ENCODE results near the gene PRDM15. TPM values are rescaled to one million over a fixed set of nuclear protein-coding genes. Genes with fewer than 3 reads are reported as not detected.
A peak's percentile ranks its signal among the peaks of the same experiment; 100 is the strongest.
"Not testable (repeated sequence)": the region's sequence is repeated elsewhere in the genome, so short reads cannot be mapped to it uniquely, and the experiment has no call there.

PRDM15 gene
- polyA plus RNA-seq, 1 donor (not counting 4 experiments of a cell fraction or from before 2014, with no cell fraction given): 5.2 TPM

GRCh38 chr21:41786509-41786987 is 92.6 kb downstream of the PRDM15 start:
- peak; percentile 91 for FAIRE-seq
- H3K4me3 ChIP-seq (ENCODE audit: control insufficient read depth in 2 of 3, extremely low read depth in 1 of 3, insufficient read depth in 2 of 3, low read depth in 1 of 3, low read length in 3 of 3): peak overlapping the region in 1 of 3 experiments; percentile 11

DNA sequence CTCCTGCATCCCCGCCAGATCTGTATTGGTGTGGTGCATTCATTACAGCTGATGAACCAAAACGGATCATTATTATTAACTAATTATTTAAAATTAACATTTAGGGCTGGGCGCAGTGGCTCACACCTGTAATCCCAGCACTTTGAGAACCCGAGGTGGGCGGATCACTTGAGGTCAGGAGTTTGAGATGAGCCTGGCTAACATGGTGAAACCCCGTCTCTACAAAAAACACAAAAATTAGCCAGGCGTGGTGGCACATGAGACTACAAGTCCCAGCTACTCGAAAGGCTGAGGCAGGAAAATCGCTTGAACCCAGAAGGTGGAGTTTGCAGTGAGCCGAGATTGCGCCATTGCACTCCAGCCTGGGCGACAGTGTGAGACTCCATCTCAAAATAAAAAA is 93.9 kb downstream of the PRDM15 start:
- FAIRE-seq; H2AFZ ChIP-seq (ENCODE audit: control insufficient read depth, low read length); DNase-seq (ENCODE audit: low read depth, low spot score); H3K9me3 ChIP-seq (ENCODE audit: control insufficient read depth, low read depth, low read length); H3K27me3 ChIP-seq (ENCODE audit: control insufficient read depth, extremely low read depth, insufficient read depth, low read length); H4K20me1 ChIP-seq (ENCODE audit: control insufficient read depth, extremely low read depth, insufficient read depth, low read length); H3K4me2 ChIP-seq (ENCODE audit: control insufficient read depth, extremely low read depth, insufficient read depth, low read depth, low read length); dilution Hi-C loops (cut with MboI; ENCODE audit: extremely low pct_ligation_motif_present, low sequenced_read_pairs); H3K9me1 ChIP-seq (ENCODE audit: control insufficient read depth, extremely low read depth, insufficient read depth, low read length); H3K4me3 ChIP-seq (ENCODE audit: control insufficient read depth in 2 of 3, extremely low read depth in 1 of 3, insufficient read depth in 2 of 3, low read depth in 1 of 3, low read length in 3 of 3); H3K36me3 ChIP-seq (ENCODE audit: control insufficient read depth in 2 of 2, extremely low read depth in 1 of 2, insufficient read depth in 2 of 2, low read length in 2 of 2); H3K79me2 ChIP-seq (ENCODE audit: control insufficient read depth, insufficient read depth, low read length); H3K9ac ChIP-seq (ENCODE audit: control insufficient read depth, extremely low read depth, insufficient read depth, low read length): not testable (repeated sequence)
- peak overlapping the region; percentile 92 for H3K27ac ChIP-seq (ENCODE audit: control insufficient read depth, insufficient read depth, low read length)
- peaks cover 45% of the 10 kb centered on the region for H3K4me1 ChIP-seq (ENCODE audit: control insufficient read depth, extremely low read depth, insufficient read depth, low read length)

More at GRCh38 chr21:41786509-41786987, 92.6 kb downstream of the PRDM15 start:
- H2AFZ ChIP-seq (ENCODE audit: control insufficient read depth, low read length): no peak overlapping the region
- H3K9ac ChIP-seq (ENCODE audit: control insufficient read depth, extremely low read depth, insufficient read depth, low read length): peak overlapping the region; percentile 56
- H3K79me2 ChIP-seq (ENCODE audit: control insufficient read depth, insufficient read depth, low read length): no peaks in the 10 kb centered on the region
- H3K4me2 ChIP-seq (ENCODE audit: control insufficient read depth, extremely low read depth, insufficient read depth, low read depth, low read length): peak overlapping the region; percentile 87
- DNase-seq (ENCODE audit: low read depth, low spot score): peak; percentile 68
- no peaks in the 10 kb centered on the region for H4K20me1 ChIP-seq (ENCODE audit: control insufficient read depth, extremely low read depth, insufficient read depth, low read length)
- H3K36me3 ChIP-seq (ENCODE audit: control insufficient read depth in 2 of 2, extremely low read depth in 1 of 2, insufficient read depth in 2 of 2, low read length in 2 of 2): no peaks in the 10 kb centered on the region
- H3K27ac ChIP-seq (ENCODE audit: control insufficient read depth, insufficient read depth, low read length): peak overlapping the region; percentile 92
- peaks cover 45% of the 10 kb centered on the region for H3K4me1 ChIP-seq (ENCODE audit: control insufficient read depth, extremely low read depth, insufficient read depth, low read length)
- H3K27me3 ChIP-seq (ENCODE audit: control insufficient read depth, extremely low read depth, insufficient read depth, low read length): no peaks in the 10 kb centered on the region
- no peaks in the 10 kb centered on the region for H3K9me3 ChIP-seq (ENCODE audit: control insufficient read depth, low read depth, low read length)
- no peaks in the 10 kb centered on the region for H3K9me1 ChIP-seq (ENCODE audit: control insufficient read depth, extremely low read depth, insufficient read depth, low read length)
- TF ChIP-seq, protein P1, sequence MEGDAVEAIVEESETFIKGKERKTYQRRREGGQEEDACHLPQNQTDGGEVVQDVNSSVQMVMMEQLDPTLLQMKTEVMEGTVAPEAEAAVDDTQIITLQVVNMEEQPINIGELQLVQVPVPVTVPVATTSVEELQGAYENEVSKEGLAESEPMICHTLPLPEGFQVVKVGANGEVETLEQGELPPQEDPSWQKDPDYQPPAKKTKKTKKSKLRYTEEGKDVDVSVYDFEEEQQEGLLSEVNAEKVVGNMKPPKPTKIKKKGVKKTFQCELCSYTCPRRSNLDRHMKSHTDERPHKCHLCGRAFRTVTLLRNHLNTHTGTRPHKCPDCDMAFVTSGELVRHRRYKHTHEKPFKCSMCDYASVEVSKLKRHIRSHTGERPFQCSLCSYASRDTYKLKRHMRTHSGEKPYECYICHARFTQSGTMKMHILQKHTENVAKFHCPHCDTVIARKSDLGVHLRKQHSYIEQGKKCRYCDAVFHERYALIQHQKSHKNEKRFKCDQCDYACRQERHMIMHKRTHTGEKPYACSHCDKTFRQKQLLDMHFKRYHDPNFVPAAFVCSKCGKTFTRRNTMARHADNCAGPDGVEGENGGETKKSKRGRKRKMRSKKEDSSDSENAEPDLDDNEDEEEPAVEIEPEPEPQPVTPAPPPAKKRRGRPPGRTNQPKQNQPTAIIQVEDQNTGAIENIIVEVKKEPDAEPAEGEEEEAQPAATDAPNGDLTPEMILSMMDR (optimal IDR thresholded peaks at IDR 0.05 in 1 of 3, IDR thresholded peaks at IDR 0.05 in 1 of 3, conservative IDR thresholded peaks at IDR 0.05 in 1 of 3; ENCODE audit: extremely low read depth in 1 of 3, insufficient read depth in 2 of 3, low read length in 3 of 3): peak in 1 of 3 experiments; percentile 39
- no peak for TF ChIP-seq EZH2 (IDR thresholded peaks at IDR 0.05; ENCODE audit: low read length)
- dilution Hi-C loops (cut with MboI; ENCODE audit: extremely low pct_ligation_motif_present, low sequenced_read_pairs): no loop called here
